ENCODE results near the gene FTL. TPM values are rescaled to one million over a fixed set of nuclear protein-coding genes. Genes with fewer than 3 reads are reported as not detected.
"Not testable (repeated sequence)": the region's sequence is repeated elsewhere in the genome, so short reads cannot be mapped to it uniquely, and the experiment has no call there.

Gene FTL
- 2,631 TPM for polyA plus RNA-seq (2013, experiment 1 of 2)
- polyA plus RNA-seq (2013, experiment 2 of 2) = 2,464 TPM

DNA sequence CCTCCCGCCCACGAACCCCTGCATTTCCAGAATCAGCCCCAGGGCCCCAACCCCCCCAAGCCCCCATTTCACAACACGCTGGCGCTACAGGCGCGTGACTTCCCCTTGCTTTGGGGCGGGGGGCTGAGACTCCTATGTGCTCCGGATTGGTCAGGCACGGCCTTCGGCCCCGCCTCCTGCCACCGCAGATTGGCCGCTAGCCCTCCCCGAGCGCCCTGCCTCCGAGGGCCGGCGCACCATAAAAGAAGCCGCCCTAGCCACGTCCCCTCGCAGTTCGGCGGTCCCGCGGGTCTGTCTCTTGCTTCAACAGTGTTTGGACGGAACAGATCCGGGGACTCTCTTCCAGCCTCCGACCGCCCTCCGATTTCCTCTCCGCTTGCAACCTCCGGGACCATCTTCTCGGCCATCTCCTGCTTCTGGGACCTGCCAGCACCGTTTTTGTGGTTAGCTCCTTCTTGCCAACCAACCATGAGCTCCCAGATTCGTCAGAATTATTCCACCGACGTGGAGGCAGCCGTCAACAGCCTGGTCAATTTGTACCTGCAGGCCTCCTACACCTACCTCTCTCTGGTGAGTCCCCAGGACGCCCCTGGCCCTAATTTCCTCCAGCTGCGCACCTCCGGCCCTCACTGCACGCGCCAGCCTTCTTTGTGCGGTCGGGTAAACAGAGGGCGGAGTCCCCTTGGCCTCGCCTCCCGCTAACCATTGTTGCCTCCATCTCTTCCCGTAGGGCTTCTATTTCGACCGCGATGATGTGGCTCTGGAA lies at the start of gene FTL:
FTL (plus strand) TSS at position 270 of the 766 bp plus-strand sequence; CDS start at position 469, 199 bp downstream.
- Histone ChIP-seq H3K79me2 (ENCODE audit: control insufficient read depth, insufficient read depth, low read length) (peaks cover 13% of the 10 kb centered on the region), H3K27ac (ENCODE audit: low read depth, low read length) (peak within 1 kb of the TSS; percentile 95), H2BK5ac (ENCODE audit: low read length) (peak within 1 kb of the TSS; percentile 94), H3K4ac (ENCODE audit: low read depth, low read length) (peak within 1 kb of the TSS; percentile 99), H3K23ac (ENCODE audit: low read length) (peak within 1 kb of the TSS; percentile 96), H3K4me1 (ENCODE audit: control insufficient read depth, low read depth, low read length) (peaks cover 16% of the 10 kb centered on the region), H2AK5ac (ENCODE audit: low read length) (peak within 1 kb of the TSS; percentile 93), H3K9ac (ENCODE audit: low read length) (peak within 1 kb of the TSS; percentile 95), H3K18ac (ENCODE audit: low read length) (peak within 1 kb of the TSS; percentile 97), H3K56ac (ENCODE audit: low read length) (peak within 1 kb of the TSS; percentile 96), H3K4me3 (ENCODE audit: low read length) (peak within 1 kb of the TSS; percentile 99), H4K5ac (ENCODE audit: low read length) (peak within 1 kb of the TSS; percentile 90), H3K4me2 (ENCODE audit: low read length) (peak within 1 kb of the TSS; percentile 99), H2BK15ac (replicated peaks; ENCODE audit: low read depth) (peak within 1 kb of the TSS; percentile 14), H3K36me3 (ENCODE audit: control insufficient read depth, insufficient read depth, low read length) (no peaks in the 10 kb centered on the region), H4K8ac (ENCODE audit: low read depth, low read length) (no peak within 1 kb of the TSS), H2BK120ac (ENCODE audit: low read depth, low read length) (peak within 1 kb of the TSS; percentile 98), H3K79me1 (ENCODE audit: low read length) (peaks cover 6% of the 10 kb centered on the region), H3K27me3 (ENCODE audit: insufficient read depth, low read length, poor library complexity) (no peaks in the 10 kb centered on the region)
- peak; percentile 97 for DNase-seq
- WGBS (ENCODE audit: extremely low coverage, insufficient coverage, low lambda C conversion rate) = no CpG with 5 or more reads among the region's 52 CpGs

DNA sequence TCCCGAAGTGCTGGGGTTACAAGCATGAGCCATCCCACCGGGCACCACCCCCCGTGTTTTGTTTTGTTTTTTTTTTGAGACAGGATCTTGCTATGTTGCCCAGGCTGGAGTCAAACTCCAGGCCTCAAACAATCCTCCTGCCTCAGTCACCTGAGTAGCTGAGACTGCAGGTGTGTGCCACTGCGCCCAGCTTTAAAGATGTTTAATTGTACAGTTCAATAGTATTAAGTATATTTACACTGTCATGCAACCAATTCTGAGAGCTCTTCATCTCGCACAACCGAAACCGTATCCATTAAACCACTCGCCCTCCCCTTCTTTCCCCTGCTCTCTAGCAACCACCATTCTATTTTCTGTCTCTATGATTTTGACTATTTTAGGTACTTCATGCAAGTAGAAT lies 49.4 kb upstream of the FTL start:
- no peak overlapping the region for H2AK5ac ChIP-seq (ENCODE audit: low read length)
- H3K4me3 ChIP-seq (ENCODE audit: low read length) = no peak overlapping the region
- H4K5ac ChIP-seq (ENCODE audit: low read length) = no peak overlapping the region
- no peak overlapping the region for H3K4me2 ChIP-seq (ENCODE audit: low read length)
- no peaks in the 10 kb centered on the region for H3K4me1 ChIP-seq (ENCODE audit: control insufficient read depth, low read depth, low read length)
- no CpG with 5 or more reads among the region's 8 CpGs for WGBS (ENCODE audit: extremely low coverage, insufficient coverage, low lambda C conversion rate)
- no peak overlapping the region for H3K9ac ChIP-seq (ENCODE audit: low read length)
- no peak overlapping the region for H3K23ac ChIP-seq (ENCODE audit: low read length)
- H3K79me2 ChIP-seq (ENCODE audit: control insufficient read depth, insufficient read depth, low read length) = no peaks in the 10 kb centered on the region
- H3K56ac ChIP-seq (ENCODE audit: low read length) = no peak overlapping the region
- no peak overlapping the region for H4K8ac ChIP-seq (ENCODE audit: low read depth, low read length)
- H2BK120ac ChIP-seq (ENCODE audit: low read depth, low read length) = no peak overlapping the region
- H3K36me3 ChIP-seq (ENCODE audit: control insufficient read depth, insufficient read depth, low read length) = peaks cover 5% of the 10 kb centered on the region
- no peaks in the 10 kb centered on the region for H3K27me3 ChIP-seq (ENCODE audit: insufficient read depth, low read length, poor library complexity)
- no peaks in the 10 kb centered on the region for H3K79me1 ChIP-seq (ENCODE audit: low read length)
- no peak overlapping the region for H2BK5ac ChIP-seq (ENCODE audit: low read length)
- H2BK15ac ChIP-seq (replicated peaks; ENCODE audit: low read depth) = no peak overlapping the region
- H3K4ac ChIP-seq (ENCODE audit: low read depth, low read length) = no peak overlapping the region
- DNase-seq = no peak
- H3K27ac ChIP-seq (ENCODE audit: low read depth, low read length) = no peak overlapping the region
- H3K18ac ChIP-seq (ENCODE audit: low read length) = no peak overlapping the region

DNA sequence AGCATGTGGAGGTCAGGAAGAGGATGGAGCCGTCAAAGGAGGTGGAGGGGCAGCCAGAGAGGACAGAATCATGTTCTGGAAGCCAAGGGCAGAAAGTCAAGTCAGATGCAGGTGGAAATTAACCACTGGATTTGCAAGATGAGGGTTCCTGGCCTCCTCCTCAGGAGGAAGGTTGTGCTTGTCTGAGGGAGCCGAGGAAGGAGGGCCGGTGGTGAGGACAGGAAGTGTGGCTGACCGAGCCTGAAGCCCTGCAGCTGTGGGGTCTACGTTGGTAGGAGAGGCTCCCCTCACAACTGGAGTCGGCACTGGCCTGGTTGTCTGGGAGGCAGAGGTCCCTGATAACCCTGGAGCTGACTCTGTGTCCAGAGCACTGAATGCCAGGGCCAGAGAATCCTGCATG lies 47.0 kb upstream of the FTL start:
- no peak overlapping the region for H3K9ac ChIP-seq (ENCODE audit: low read length)
- no peaks in the 10 kb centered on the region for H3K27me3 ChIP-seq (ENCODE audit: insufficient read depth, low read length, poor library complexity)
- H3K56ac ChIP-seq (ENCODE audit: low read length) = no peak overlapping the region
- H2BK15ac ChIP-seq (replicated peaks; ENCODE audit: low read depth) = no peak overlapping the region
- no peaks in the 10 kb centered on the region for H3K79me1 ChIP-seq (ENCODE audit: low read length)
- no peak overlapping the region for H4K5ac ChIP-seq (ENCODE audit: low read length)
- peaks cover 7% of the 10 kb centered on the region for H3K36me3 ChIP-seq (ENCODE audit: control insufficient read depth, insufficient read depth, low read length)
- no peak overlapping the region for H3K23ac ChIP-seq (ENCODE audit: low read length)
- H4K8ac ChIP-seq (ENCODE audit: low read depth, low read length) = no peak overlapping the region
- H3K4me3 ChIP-seq (ENCODE audit: low read length) = no peak overlapping the region
- H3K4me1 ChIP-seq (ENCODE audit: control insufficient read depth, low read depth, low read length) = no peaks in the 10 kb centered on the region
- no peak overlapping the region for H3K18ac ChIP-seq (ENCODE audit: low read length)
- no peaks in the 10 kb centered on the region for H3K79me2 ChIP-seq (ENCODE audit: control insufficient read depth, insufficient read depth, low read length)
- H3K4me2 ChIP-seq (ENCODE audit: low read length) = no peak overlapping the region
- no peak for DNase-seq
- no peak overlapping the region for H2AK5ac ChIP-seq (ENCODE audit: low read length)
- no CpG with 5 or more reads among the region's 6 CpGs for WGBS (ENCODE audit: extremely low coverage, insufficient coverage, low lambda C conversion rate)
- H3K27ac ChIP-seq (ENCODE audit: low read depth, low read length) = no peak overlapping the region
- no peak overlapping the region for H2BK5ac ChIP-seq (ENCODE audit: low read length)
- no peak overlapping the region for H3K4ac ChIP-seq (ENCODE audit: low read depth, low read length)
- H2BK120ac ChIP-seq (ENCODE audit: low read depth, low read length) = no peak overlapping the region

DNA sequence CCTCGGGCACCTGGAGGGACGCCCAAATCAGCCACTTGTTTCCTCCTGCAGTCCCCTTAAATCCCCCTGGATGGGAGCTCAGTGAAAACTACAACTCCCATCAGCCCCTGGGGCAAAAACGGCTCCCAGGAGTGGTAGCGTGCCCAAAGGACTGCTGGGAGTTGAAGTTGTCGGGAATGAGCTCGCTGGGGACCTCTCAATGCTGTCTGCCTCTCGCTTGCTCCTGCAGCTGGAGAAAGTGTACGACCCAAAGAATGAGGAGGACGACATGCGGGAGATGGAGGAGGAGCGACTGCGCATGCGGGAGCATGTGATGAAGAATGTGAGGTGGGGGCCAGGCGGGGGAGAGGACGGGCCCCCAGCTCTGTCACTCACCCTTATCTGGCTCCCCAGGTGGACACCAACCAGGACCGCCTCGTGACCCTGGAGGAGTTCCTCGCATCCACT lies 46.3 kb upstream of the FTL start:
- DNase-seq = peak; percentile 82
- H3K36me3 ChIP-seq (ENCODE audit: control insufficient read depth, insufficient read depth, low read length) = peaks cover 2% of the 10 kb centered on the region

DNA sequence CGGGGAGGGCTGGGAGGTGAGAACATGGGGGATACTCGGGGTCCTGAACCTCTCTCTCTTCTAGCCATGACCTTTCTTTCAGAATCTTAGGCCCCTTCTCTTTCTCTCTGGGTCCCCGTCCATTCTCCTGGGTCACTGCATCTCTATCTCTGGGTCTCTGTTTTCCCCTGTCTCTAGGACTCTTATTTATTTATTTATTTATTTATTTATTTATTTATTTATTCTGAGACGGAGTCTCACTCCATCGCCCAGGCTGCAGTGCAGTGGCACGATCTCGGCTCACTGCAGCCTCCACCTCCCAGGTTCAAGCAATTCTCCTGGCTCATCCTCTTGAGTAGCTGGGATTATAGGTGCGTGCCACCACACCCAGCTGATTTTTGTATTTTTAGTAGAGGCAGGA lies 45.8 kb upstream of the FTL start:
- H3K56ac ChIP-seq (ENCODE audit: low read length); H3K4me2 ChIP-seq (ENCODE audit: low read length); H2AK5ac ChIP-seq (ENCODE audit: low read length); H2BK120ac ChIP-seq (ENCODE audit: low read depth, low read length); H3K4ac ChIP-seq (ENCODE audit: low read depth, low read length); H3K23ac ChIP-seq (ENCODE audit: low read length); DNase-seq; H3K79me2 ChIP-seq (ENCODE audit: control insufficient read depth, insufficient read depth, low read length); H2BK15ac ChIP-seq (replicated peaks; ENCODE audit: low read depth); H3K36me3 ChIP-seq (ENCODE audit: control insufficient read depth, insufficient read depth, low read length); H3K9ac ChIP-seq (ENCODE audit: low read length); H3K27me3 ChIP-seq (ENCODE audit: insufficient read depth, low read length, poor library complexity); H4K8ac ChIP-seq (ENCODE audit: low read depth, low read length); H2BK5ac ChIP-seq (ENCODE audit: low read length); H3K4me1 ChIP-seq (ENCODE audit: control insufficient read depth, low read depth, low read length); H4K5ac ChIP-seq (ENCODE audit: low read length); H3K27ac ChIP-seq (ENCODE audit: low read depth, low read length); H3K79me1 ChIP-seq (ENCODE audit: low read length); H3K4me3 ChIP-seq (ENCODE audit: low read length); H3K18ac ChIP-seq (ENCODE audit: low read length): not testable (repeated sequence)
- WGBS (ENCODE audit: extremely low coverage, insufficient coverage, low lambda C conversion rate) = no CpG with 5 or more reads among the region's 8 CpGs

More for the DNA sequence above, 46.3 kb upstream of the FTL start:
- Histone ChIP-seq H3K9ac (ENCODE audit: low read length) (no peak overlapping the region), H3K4ac (ENCODE audit: low read depth, low read length) (no peak overlapping the region), H2BK120ac (ENCODE audit: low read depth, low read length) (no peak overlapping the region), H3K27me3 (ENCODE audit: insufficient read depth, low read length, poor library complexity) (no peaks in the 10 kb centered on the region), H3K79me2 (ENCODE audit: control insufficient read depth, insufficient read depth, low read length) (no peaks in the 10 kb centered on the region), H3K23ac (ENCODE audit: low read length) (no peak overlapping the region), H3K27ac (ENCODE audit: low read depth, low read length) (no peak overlapping the region), H4K5ac (ENCODE audit: low read length) (no peak overlapping the region), H3K4me2 (ENCODE audit: low read length) (no peak overlapping the region), H2AK5ac (ENCODE audit: low read length) (no peak overlapping the region), H3K56ac (ENCODE audit: low read length) (no peak overlapping the region), H3K18ac (ENCODE audit: low read length) (no peak overlapping the region), H2BK5ac (ENCODE audit: low read length) (no peak overlapping the region), H3K79me1 (ENCODE audit: low read length) (no peaks in the 10 kb centered on the region), H4K8ac (ENCODE audit: low read depth, low read length) (no peak overlapping the region), H2BK15ac (replicated peaks; ENCODE audit: low read depth) (no peak overlapping the region), H3K4me1 (ENCODE audit: control insufficient read depth, low read depth, low read length) (no peaks in the 10 kb centered on the region), H3K4me3 (ENCODE audit: low read length) (no peak overlapping the region)
- WGBS (ENCODE audit: extremely low coverage, insufficient coverage, low lambda C conversion rate) = no CpG with 5 or more reads among the region's 18 CpGs
